Measurements from ENCODE around the gene FRY.

The FRY gene

DNA sequence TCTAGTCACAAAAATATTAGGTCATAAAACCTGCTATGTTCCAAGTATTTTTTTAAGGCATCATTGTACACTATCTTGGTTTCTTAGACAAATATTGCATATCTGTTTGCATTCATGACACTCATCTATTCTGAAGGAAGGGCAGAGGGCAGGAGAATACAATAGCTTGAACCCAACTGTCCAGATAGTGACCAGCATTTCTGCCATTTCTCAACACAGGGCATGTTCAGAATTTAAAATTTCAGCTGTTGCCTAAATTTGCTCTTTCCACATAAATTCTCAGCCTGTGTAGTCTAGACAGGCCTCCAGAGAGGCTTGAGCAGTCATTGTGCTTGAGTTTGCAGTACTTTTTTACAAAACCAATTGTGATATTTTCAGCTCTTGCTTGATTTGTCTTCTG lies 164.1 kb downstream of the FRY start:
- TF ChIP-seq FOXM1 (IDR thresholded peaks at IDR 0.05; ENCODE audit: borderline replicate concordance, low read depth) = no peak
- TF ChIP-seq CREB1 (IDR thresholded peaks at IDR 0.05; ENCODE audit: low read depth) = no peak
- no peak for TF ChIP-seq YY1 (IDR thresholded peaks at IDR 0.05; ENCODE audit: low read depth)
- TF ChIP-seq ZBTB7A (IDR thresholded peaks at IDR 0.05; ENCODE audit: low read depth) = no peak
- no peak for TF ChIP-seq TCF12 (IDR thresholded peaks at IDR 0.05; ENCODE audit: low read depth)
- no peak for TF ChIP-seq NFIC (IDR thresholded peaks at IDR 0.05)
- TF ChIP-seq CEBPB (IDR thresholded peaks at IDR 0.05) = no peak
- TF ChIP-seq, protein P1, sequence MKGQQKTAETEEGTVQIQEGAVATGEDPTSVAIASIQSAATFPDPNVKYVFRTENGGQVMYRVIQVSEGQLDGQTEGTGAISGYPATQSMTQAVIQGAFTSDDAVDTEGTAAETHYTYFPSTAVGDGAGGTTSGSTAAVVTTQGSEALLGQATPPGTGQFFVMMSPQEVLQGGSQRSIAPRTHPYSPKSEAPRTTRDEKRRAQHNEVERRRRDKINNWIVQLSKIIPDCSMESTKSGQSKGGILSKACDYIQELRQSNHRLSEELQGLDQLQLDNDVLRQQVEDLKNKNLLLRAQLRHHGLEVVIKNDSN (IDR thresholded peaks at IDR 0.05) = no peak
- no peak for TF ChIP-seq TAF1 (IDR thresholded peaks at IDR 0.05; ENCODE audit: low read depth)
- TF ChIP-seq EGR1 (IDR thresholded peaks at IDR 0.05) = no peak
- no peak for TF ChIP-seq RAD21 (IDR thresholded peaks at IDR 0.05; ENCODE audit: low read depth)
- TF ChIP-seq, protein P2, sequence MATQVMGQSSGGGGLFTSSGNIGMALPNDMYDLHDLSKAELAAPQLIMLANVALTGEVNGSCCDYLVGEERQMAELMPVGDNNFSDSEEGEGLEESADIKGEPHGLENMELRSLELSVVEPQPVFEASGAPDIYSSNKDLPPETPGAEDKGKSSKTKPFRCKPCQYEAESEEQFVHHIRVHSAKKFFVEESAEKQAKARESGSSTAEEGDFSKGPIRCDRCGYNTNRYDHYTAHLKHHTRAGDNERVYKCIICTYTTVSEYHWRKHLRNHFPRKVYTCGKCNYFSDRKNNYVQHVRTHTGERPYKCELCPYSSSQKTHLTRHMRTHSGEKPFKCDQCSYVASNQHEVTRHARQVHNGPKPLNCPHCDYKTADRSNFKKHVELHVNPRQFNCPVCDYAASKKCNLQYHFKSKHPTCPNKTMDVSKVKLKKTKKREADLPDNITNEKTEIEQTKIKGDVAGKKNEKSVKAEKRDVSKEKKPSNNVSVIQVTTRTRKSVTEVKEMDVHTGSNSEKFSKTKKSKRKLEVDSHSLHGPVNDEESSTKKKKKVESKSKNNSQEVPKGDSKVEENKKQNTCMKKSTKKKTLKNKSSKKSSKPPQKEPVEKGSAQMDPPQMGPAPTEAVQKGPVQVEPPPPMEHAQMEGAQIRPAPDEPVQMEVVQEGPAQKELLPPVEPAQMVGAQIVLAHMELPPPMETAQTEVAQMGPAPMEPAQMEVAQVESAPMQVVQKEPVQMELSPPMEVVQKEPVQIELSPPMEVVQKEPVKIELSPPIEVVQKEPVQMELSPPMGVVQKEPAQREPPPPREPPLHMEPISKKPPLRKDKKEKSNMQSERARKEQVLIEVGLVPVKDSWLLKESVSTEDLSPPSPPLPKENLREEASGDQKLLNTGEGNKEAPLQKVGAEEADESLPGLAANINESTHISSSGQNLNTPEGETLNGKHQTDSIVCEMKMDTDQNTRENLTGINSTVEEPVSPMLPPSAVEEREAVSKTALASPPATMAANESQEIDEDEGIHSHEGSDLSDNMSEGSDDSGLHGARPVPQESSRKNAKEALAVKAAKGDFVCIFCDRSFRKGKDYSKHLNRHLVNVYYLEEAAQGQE (IDR thresholded peaks at IDR 0.05; ENCODE audit: low read depth) = no peak
- TF ChIP-seq, protein P3, sequence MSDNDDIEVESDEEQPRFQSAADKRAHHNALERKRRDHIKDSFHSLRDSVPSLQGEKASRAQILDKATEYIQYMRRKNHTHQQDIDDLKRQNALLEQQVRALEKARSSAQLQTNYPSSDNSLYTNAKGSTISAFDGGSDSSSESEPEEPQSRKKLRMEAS (IDR thresholded peaks at IDR 0.05) = no peak

DNA sequence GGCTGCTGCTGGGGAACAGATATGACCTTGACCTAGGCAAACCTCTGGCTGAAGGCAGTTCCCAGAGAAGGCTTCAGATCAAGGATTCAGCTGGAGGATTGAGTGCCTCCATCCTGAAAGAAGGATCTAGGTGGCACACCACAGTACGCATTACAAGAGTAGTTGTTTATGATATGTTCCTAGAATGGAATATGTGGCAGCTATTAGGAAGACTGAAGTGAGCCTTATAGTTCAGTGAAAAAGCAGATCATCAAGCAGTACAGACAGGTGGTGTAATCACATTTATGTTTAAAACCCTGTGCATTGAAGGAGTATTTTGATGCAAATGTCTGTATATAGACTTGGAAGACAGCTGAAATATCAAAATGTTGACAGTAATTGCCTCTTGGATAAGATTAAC lies 167.6 kb downstream of the FRY start:
- TF ChIP-seq CREB1 (IDR thresholded peaks at IDR 0.05; ENCODE audit: low read depth) (no peak), TEAD4 (IDR thresholded peaks at IDR 0.05) (no peak), CEBPB (IDR thresholded peaks at IDR 0.05) (no peak), ZBTB7A (IDR thresholded peaks at IDR 0.05; ENCODE audit: low read depth) (no peak), NFIC (IDR thresholded peaks at IDR 0.05) (no peak), TAF1 (IDR thresholded peaks at IDR 0.05; ENCODE audit: low read depth) (no peak), EGR1 (IDR thresholded peaks at IDR 0.05) (no peak), EP300 (IDR thresholded peaks at IDR 0.05; ENCODE audit: borderline replicate concordance) (no peak), TCF12 (IDR thresholded peaks at IDR 0.05; ENCODE audit: low read depth) (no peak), RAD21 (IDR thresholded peaks at IDR 0.05; ENCODE audit: low read depth) (no peak), FOXM1 (IDR thresholded peaks at IDR 0.05; ENCODE audit: borderline replicate concordance, low read depth) (no peak), YY1 (IDR thresholded peaks at IDR 0.05; ENCODE audit: low read depth) (no peak)
- TF ChIP-seq, protein P3 (IDR thresholded peaks at IDR 0.05) = no peak
- TF ChIP-seq, protein P2 (IDR thresholded peaks at IDR 0.05; ENCODE audit: low read depth) = no peak
- TF ChIP-seq, protein P1 (IDR thresholded peaks at IDR 0.05) = no peak

DNA sequence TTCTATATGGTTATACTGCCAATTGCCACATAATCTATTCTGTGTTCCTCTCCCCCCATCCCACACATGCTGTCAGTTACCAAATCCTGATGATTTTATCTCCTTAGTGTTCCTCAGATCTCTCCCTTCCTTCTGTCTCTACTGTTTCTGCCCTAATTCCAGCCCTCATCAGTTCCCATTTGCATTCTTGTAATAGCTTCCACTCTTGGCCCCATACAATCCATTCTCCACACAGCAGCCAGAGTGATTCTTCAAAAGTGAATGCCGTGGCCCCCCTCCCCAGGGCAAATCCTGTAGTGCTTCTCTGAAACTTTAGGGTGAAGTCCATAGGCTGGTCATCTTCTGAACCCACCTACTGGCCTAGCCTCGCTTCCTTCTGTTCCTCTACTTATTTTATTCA lies 169.2 kb downstream of the FRY start:
- TF ChIP-seq NFIC (IDR thresholded peaks at IDR 0.05) (no peak), CREB1 (IDR thresholded peaks at IDR 0.05; ENCODE audit: low read depth) (no peak), RAD21 (IDR thresholded peaks at IDR 0.05; ENCODE audit: low read depth) (no peak), TCF12 (IDR thresholded peaks at IDR 0.05; ENCODE audit: low read depth) (no peak), FOXM1 (IDR thresholded peaks at IDR 0.05; ENCODE audit: borderline replicate concordance, low read depth) (no peak), TEAD4 (IDR thresholded peaks at IDR 0.05) (no peak), CEBPB (IDR thresholded peaks at IDR 0.05) (no peak), TAF1 (IDR thresholded peaks at IDR 0.05; ENCODE audit: low read depth) (no peak), EGR1 (IDR thresholded peaks at IDR 0.05) (no peak), EP300 (IDR thresholded peaks at IDR 0.05; ENCODE audit: borderline replicate concordance) (no peak), ZBTB7A (IDR thresholded peaks at IDR 0.05; ENCODE audit: low read depth) (no peak), YY1 (IDR thresholded peaks at IDR 0.05; ENCODE audit: low read depth) (no peak)
- TF ChIP-seq, protein P3 (IDR thresholded peaks at IDR 0.05) = no peak
- TF ChIP-seq, protein P1 (IDR thresholded peaks at IDR 0.05) = no peak
- TF ChIP-seq, protein P2 (IDR thresholded peaks at IDR 0.05; ENCODE audit: low read depth) = no peak
